GM04504 (cell line): ENCODE results near the gene MT1H.
A peak's percentile ranks its signal among the peaks of the same experiment; 100 is the strongest.
"Not testable (repeated sequence)": the region's sequence is repeated elsewhere in the genome, so short reads cannot be mapped to it uniquely, and the experiment has no call there.

ENCODE experiments used
- DNase-seq: peaks from one replicate; pipeline ENCODE4 v3.0.0-alpha.2; 2012; ENCODE audit warnings: low read depth

MT1H gene

DNA sequence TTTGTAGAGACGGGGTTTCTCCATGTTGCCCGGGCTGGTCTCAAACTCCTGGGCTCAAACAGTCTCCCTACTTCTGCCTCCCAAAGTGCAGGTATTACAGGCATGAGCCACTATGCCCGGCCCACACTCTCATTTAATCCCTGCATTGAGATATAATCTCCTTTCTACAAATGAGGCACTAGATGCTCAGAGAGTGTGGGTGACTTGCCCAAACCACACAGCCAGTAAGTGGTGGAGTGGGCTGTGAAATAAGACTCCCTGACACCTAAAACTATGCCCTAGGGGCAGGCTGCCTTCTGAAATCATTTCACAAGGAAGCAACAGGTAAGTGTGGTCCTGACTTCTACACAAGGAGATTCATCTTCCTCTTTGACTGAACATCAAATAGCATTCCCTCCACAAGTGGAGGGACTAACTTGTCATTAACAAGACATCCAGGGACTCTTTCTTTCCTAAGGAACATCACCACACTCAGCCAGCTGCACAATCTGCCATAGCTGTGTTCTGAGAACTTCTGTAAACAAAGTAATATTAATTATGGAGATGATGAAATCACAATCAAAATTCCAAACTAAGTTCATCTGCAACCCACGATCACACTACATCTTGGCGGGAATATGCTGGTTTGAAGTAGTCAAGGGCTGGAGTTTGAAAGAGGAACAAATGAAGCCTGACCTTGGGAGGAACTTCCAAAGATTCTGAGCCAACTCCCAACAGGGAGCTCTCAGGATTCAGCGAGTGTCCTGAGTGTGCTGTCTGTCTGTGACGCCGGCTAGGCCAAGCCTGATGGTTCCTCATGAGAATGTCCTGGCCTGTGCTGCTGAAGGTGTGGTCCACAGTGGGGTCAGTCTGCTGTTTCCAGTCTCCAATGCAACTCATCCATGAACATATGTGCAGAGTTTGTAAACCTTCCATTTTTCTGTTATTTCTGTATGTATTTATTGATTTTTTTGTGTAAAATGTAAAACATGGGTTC lies 4.0 kb upstream of the MT1H start:
- not testable (repeated sequence) for DNase-seq

DNA sequence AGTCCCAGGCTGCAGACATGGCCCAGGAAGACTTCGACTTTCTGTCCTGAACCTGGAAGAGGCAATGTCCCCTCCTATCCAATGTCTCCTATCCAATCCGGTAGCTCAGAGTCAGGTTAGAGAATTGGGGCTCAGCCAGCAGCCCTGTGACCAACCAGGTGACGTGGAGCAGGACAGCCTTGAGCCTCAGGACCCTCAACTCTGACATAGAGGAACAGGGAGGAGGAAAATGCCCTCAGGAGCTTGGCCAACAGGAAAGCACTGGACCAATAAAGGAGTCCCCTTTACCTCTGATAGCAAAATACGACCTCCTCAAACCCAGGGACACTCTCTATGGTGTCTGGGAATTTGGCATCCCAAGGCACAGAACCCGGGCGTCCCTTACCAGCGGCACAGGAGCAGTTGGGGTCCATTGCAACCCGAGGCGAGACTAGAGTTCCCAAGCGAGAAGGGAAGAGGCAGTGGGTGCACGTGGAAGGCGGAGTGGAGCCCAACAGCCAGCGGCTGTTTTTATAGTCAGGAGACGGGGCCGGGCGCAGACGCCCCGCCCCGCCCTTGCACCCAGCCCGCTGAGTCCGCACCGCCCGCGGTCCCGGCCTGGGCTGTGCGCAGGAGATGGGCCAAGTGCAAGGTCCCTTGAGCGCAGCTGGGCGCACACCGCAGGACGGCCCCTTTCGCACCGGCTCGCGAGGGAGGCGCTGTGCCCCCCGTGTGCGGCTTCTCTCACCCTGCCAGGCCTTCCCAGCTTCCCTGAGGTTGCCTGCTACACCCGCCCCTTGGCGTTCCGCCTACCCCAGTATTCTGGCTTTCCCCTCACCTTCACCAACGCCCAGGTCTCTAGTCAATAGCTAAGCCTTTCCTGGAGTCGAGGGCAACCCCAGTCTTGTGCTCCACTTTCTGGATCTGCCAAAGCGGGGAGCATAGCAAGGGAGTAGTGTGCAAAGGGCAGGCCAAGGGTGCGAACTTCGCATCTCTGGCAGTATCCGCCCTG lies 1.7 kb upstream of the MT1H start, which contains the start of gene MT1G:
MT1G (minus strand) TSS at position 485 of the 991 bp plus-strand sequence; CDS start at position 413, 72 bp downstream.
- no peak for DNase-seq

DNA sequence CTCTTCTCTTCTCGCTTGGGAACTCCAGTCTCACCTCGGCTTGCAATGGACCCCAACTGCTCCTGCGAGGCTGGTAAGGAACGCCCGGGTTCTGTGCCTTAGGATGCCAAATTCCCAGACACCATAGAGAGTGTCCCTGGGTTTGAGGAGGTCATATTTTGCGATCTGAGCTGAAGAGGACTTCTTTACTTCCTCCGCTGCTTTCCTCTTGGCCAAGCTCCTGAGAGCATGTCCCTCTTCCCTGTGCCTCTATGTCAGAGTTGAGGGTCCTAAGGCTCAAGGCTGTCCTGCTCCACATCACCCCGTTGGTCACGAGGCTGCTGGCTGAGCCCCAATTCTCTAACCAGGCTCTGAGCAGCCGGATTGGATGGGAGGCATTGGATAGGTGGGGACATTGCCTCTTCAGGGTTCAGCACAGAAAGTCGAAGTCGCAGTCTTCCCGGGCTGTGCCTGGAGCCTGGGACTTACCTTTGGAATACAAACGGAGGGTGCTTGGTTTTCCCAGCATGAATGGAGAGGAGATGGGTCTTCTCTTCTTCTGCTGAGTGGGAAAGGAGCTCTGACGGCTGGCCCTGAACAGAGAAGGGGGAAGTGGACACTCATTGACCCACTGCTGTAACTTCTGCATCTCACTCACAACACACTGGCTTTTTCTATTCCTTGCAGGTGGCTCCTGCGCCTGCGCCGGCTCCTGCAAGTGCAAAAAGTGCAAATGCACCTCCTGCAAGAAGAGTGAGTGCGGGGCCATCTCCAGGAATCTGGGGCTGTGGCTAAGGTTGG lies 416 bp downstream of the MT1H start:
- no peak for DNase-seq

DNA sequence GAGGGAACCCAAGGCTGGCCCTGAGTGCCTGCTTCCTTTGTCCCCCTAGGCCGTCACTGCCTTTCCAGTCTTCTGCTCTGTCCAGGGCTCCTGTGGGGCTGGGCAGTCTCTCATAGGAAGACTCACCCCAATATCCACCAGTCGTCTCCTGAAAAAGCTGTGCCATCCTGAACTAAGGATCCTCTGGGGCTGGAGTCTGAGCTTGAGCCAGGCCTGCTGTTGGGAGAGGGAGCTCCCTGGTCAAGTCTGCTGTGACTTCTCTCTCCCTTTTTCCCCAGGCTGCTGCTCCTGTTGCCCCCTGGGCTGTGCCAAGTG lies 963 bp downstream of the MT1H start:
- no peak for DNase-seq

DNA sequence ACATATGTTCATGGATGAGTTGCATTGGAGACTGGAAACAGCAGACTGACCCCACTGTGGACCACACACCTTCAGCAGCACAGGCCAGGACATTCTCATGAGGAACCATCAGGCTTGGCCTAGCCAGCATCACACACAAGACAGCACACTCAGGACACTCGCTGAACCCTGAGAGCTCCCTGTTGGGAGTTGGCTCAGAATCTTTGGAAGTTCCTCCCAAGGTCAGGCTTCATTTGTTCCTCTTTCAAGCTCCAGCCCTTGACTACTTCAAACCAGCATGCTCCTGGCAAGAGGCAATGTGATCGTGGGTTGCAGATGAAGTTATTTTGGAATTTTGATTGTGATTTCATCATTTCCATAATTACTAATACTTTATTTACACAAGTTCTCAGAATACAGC lies 2.1 kb downstream of the MT1H start:
- DNase-seq: not testable (repeated sequence)

DNA sequence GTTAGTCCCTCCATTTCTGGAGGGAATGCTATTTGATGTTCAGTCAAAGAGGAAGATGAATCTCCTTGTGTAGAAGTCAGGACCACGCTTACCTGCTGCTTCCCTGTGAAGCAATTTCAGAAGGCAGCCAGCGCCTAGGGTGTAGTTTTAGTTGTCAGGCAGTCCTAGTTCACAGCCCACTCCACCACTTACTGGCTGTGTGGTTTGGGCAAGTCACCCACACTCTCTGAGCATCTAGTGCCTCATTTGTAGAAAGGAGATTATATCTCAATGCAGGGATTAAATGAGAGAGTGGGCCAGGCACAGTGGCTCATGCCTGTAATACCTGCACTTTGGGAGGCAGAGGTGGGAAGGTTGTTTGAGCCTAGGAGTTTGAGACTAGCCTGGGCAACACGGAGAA lies 2.6 kb downstream of the MT1H start:
- DNase-seq: not testable (repeated sequence)

DNA sequence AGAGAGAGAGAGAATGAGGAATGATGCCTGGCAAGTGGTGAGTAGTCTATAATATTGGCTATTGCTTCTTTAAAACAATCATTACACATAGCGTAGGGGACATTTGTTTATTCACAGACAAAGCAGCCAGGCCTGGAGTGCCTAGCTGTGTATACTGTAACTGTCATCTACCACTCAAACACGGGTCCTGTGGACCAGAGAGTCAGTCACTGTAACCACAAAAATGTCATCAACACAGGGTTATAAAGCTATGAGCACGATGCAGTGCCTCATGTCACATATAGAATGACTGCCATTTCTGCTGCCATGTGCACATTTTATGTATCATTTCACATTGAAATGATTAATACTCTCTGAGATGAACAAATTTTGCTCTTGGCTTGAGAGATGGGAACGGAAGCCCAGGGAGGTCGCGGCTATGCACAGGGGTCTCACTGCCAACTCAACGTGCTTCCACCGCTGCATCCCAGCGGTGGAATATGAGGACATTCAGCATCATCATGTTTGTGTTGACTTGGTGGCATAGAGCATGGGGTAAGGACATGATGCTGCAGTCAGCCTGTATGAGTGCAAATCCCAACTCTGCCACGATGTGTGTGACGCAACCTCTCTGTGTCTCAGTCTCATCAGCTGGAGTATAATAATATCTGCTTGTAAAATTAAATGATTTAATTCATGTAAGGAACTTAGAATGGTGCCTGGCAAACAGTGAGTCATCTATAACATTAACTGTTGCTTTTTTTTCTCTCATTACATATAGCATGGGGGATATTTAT lies 3.3 kb downstream of the MT1H start:
- no peak for DNase-seq

DNA sequence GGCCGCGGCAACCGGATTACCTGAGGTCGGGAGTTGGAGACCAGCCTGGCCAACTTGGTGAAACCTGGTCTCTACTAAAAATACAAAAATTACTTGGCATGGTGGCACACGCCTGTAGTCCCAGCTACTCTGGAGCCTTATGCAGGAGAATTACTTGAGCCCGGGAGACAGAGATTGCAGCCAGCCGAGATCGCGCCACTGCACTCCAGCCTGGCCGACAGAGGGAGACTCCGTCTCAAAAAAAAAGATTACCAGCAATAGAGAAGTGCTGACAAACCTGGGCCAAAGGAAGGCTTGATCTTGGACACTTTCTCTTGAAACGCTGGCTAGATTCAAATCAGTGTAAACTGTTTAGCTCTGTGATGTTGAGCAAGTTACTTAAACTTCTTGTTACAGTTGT lies 4.3 kb downstream of the MT1H start:
- no peak for DNase-seq

DNA sequence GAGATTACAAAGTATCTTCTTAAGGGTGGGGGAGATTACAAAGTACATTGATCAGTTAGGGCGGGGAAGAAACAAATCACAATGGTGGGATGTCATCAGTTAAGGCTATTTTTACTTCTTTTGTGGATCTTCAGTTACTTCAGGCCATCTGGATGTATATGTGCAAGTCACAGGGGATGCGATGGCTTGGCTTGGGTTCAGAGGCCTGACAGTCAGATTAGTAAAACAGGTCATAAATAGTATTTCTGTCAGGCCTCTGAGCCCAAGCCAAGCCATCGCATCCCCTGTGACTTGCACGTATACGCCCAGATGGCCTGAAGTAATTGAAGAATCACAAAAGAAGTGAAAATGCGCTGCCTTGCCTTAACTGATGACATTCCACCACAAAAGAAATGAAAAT lies 5.0 kb downstream of the MT1H start:
- DNase-seq: not testable (repeated sequence)

DNA sequence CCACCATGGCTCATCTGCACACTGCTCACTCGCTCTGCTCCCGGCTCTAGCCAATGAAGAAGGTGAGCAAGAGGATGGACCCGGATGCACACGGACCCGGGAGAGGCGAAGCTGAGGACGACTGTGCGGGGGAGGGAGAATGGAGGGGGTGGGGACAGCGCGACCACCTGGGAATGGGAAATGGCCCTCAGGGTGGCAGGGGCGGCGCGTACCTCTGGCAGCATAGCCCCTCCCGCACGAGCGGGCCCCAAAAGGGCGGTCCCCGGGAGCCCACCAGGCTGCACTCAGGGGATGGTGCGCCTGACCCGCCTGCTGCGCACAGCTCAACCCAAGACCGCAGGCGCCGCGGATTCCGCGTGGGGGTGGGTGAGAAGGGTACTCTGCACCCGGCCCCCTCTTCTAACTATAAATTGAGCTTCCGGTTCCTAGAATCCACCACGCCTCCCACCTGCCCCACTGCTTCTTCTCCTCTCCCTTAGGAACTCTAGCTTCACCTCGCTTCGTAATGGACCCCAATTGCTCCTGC lies 6.1 kb downstream of the MT1H start:
- DNase-seq: no peak

DNA sequence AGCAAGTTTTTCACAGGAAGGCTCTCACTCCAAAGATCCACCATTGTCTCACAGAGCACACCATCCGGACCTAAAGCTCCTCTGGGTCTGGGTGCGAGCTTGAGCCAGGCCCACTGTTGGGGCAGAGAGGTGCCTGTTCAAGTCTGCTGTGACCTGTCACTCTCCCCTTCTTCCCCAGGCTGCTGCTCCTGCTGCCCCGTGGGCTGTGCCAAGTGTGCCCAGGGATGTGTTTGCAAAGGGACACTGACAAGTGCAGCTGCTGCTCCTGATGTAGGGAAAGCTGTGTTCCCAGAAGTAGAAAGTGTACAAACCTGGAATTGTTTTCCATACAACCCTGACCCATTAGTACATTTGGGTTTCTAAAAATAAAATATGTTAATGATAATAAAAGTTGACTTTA lies 7.9 kb downstream of the MT1H start:
- DNase-seq: no peak

DNA sequence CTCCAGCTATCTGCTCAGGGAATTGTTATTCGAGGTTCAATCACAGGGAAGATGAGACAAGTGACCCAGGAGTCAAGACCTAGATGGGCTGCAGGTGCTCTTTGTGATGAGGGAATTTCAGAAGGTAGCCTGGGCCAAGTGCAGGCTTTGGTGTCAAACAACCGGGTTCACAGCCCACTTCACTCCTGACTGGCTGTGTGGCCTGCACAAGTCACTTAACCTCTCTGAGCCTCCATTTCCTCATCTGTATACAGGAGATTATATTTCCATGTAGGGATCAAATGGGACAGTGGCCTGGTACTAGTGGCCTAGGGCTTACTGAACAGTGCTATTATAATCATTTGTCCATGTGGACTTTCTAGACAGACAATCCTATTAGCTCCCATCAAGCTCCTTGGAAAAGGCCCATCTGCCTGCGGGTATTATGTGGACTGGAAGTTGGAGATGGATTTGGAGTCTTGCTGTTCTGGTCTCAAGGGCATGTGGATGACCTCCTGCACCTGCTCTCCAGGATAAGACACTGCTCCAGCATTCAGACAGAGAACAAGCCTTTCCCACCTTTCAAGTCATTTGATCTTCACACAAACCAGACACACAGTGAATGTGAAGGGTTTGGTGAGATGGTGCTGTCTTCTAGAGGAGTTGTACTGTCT lies 9.6 kb downstream of the MT1H start:
- no peak for DNase-seq

DNA sequence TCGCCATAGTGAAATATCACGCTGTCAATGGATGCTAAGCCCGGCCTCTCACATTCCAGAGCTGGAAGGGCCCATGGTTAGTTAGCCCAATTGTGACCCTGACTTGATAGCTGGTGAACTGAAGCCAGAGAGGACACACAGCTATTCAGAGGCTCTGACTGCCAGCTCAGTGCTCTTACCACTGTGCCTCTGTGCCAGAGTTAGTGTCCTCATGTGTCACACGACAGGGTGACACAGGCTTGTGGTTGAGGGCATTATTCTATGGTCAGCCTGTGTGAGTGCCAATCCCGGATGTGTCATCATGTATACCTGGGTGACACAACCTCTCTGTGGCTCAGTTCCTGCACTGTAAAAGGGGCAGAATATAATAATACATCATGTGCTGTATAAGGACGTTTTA lies 10.2 kb downstream of the MT1H start:
- no peak for DNase-seq

DNA sequence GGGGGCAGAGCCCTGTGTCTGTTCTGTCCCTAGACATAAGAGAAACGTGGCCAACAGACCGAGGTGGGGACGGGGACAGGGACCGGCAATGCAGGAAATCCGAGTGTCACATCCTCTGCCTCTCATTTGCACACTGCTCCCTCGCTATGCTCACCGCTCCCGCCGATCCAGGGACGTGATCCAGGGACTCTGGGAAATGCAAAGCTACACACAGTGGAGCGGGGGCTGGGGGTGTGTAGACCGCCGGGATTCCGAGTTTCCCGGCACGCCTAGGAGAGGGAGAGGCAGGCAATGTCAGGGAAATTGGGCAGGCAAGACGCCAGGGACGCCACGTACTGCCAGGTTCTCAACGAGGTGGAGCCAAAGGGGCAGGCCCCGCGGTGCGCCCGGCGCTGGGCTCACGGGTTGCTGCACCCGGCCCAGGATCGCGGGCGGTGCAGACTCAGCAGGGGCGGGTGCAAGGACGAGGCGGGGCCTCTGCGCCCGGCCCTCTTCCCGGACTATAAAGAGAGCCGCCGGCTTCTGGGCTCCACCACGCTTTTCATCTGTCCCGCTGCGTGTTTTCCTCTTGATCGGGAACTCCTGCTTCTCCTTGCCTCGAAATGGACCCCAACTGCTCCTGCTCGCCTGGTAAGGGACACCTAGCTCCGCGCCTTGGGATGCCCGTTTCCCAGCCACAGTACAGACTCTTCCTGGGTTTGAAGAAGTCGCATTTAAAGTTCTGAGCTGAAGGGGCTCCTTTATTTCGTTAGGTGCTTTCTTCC lies 12.5 kb downstream of the MT1H start, which contains the start of gene MT1X:
MT1X (plus strand) TSS at position 532 of the 764 bp plus-strand sequence; CDS start at position 603, 71 bp downstream.
- DNase-seq: peak; percentile 73

DNA sequence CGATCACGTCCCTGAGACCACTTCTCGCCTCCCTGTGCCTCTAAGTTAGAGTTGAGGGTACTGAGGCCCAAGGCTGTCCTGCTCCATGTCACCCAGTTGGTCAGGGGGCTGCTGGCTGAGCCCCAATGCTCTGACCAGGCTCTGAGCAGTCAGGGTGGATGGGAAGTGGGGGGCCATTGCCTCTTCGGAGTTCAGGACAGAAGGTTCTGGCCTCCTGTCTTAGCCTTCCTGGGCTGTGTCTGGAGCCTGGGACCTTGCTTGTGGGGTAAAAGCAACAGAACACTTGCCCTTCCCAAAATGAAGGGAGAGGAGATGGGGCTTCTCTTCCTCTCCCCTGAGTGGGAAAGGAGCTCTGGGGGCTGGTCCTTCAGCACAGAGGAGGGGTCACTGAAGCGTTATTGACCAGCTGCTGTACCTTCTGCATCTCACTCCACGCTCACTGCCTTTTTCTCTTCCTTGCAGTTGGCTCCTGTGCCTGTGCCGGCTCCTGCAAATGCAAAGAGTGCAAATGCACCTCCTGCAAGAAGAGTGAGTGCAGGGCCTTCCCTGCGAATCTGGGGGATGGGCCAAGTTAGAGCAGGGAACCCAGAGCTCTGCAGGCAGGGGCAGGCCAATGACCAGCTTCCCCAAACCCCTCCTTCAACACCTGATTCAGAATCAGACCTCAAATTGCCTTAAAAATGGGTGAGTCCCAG lies 13.2 kb downstream of the MT1H start:
- no peak for DNase-seq

DNA sequence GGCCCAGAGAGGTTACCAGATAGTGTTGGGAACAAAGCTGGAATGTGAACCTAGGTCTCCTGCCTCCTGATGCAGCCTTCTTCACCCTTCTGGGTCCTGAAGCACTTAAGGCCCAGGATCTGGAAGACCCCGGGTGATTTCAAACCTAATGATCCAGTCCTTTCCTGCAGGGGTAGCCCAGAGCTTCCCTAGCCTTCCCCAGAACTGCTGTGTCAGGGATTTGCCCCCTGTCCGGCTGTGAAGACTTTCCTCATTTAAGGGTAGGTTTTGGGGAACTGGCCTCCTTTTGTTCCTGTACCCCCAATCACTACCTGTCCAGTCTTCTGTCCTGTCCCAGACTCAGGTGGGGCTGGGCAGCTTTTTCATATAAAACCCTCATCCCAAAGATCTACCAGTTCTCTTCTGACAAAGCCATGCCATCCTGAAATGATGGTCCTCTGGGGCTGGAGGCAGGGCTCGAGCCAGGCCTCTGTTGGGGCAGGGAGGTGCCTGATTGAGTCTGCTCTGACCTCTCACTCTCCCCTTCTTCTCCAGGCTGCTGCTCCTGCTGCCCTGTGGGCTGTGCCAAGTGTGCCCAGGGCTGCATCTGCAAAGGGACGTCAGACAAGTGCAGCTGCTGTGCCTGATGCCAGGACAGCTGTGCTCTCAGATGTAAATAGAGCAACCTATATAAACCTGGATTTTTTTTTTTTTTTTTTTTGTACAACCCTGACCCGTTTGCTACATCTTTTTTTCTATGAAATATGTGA lies 14.0 kb downstream of the MT1H start:
- DNase-seq: no peak

DNA sequence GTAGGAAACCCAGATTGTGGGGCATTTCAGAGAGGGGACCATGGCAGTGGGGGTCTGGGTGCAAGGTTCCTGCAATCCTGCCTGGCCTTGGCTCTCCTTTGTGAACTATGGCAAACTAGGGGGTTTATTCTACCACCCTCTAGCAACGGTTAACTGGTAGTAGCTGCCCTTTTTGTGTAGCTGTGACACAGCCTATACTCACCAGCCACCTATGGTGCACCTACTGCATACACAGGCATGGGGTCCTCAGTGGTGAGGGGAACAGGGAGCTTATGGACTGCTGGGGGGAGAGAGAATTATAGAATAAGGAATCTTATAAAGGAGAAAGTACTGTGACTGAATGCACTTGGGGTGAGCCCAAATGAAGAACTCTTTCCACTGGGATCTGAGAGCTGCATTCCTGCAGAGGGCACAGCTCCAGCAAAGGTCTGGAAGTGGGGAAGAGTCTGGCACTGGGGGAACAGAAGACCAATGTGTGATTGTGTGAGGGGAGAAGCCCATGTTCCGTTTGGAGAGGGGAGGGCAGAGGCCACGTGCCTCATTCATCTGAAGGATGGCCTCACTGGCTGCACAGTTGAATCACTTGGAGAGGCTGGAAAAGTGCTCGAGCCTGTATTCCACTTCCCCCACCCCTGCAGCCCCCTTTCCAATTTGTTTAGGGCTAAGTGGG lies 14.8 kb downstream of the MT1H start:
- no peak for DNase-seq
